Measurements from ENCODE around the gene RGS16.

GRCh38 chr1:182652933-182653332 is 48.7 kb upstream of the RGS16 start:
- no peak for TF ChIP-seq CTCF (IDR thresholded peaks at IDR 0.05)
- TF ChIP-seq POLR2A (IDR thresholded peaks at IDR 0.05), result no peak

Data from uterus (tissue), 2 donors.